ENCODE results near the gene ZNF362. TPM values are rescaled to one million over a fixed set of nuclear protein-coding genes. Genes with fewer than 3 reads are reported as not detected.

ZNF362 gene
- polyA plus RNA-seq, 1 experiment, result 9.0 TPM

DNA sequence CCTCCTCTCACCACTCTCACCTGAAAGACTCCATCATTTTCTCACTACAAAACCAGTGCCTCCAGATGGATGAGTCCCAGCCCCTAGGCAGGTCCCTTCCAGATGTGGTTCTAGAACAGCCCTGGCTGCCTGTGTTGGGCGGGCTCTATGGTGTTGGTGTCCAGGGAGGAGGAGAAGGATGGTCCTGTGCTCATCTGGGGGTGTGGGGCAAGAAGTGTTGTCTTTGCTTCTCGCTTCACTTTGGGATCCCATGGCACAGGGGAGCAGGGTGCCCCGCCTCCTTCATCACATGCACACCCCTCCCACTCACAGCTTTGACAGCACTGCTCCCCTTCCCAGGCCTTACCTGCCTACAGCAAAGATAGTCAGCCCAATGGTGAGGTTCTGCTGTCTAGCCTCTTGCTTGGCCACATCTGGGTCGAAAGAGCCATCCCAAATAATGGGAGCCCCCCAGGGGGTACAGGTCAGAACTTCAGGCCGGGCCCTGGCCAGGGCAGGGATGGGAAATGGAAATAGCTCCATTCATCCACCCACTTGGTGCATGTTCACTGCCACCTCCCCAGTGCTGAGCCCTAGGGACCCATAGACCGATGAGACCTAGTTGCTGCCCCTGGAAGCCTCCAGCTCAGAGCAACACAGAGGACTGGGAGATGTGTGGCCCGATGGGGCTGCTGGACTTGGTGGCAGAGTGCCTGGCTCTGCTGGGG, 55.6 kb downstream of the ZNF362 start:
- Histone ChIP-seq H3K27ac (ENCODE audit: low read depth, low read length) (no peak overlapping the region), H3K27me3 (ENCODE audit: control insufficient read depth, insufficient read depth, low read length) (peaks cover 3% of the 10 kb centered on the region), H3K9me3 (ENCODE audit: control insufficient read depth, insufficient read depth, low read length) (peaks cover 8% of the 10 kb centered on the region; the same call in 1 of the 2 replicates), H3K4me3 (ENCODE audit: low read depth, low read length) (no peak overlapping the region)
- POLR2A ChIA-PET, result no interaction called here
- no peak for DNase-seq (ENCODE audit: low read depth, low spot score)
- CTCF ChIA-PET, result interaction anchor here (0.6 to 1.8 kb wide), 2 partner anchors 17 to 110 kb away, joined by 4 to 8 read pairs; no protein-coding TSS in a partner anchor
- TF ChIP-seq, protein P1, sequence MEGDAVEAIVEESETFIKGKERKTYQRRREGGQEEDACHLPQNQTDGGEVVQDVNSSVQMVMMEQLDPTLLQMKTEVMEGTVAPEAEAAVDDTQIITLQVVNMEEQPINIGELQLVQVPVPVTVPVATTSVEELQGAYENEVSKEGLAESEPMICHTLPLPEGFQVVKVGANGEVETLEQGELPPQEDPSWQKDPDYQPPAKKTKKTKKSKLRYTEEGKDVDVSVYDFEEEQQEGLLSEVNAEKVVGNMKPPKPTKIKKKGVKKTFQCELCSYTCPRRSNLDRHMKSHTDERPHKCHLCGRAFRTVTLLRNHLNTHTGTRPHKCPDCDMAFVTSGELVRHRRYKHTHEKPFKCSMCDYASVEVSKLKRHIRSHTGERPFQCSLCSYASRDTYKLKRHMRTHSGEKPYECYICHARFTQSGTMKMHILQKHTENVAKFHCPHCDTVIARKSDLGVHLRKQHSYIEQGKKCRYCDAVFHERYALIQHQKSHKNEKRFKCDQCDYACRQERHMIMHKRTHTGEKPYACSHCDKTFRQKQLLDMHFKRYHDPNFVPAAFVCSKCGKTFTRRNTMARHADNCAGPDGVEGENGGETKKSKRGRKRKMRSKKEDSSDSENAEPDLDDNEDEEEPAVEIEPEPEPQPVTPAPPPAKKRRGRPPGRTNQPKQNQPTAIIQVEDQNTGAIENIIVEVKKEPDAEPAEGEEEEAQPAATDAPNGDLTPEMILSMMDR (IDR thresholded peaks at IDR 0.05; ENCODE audit: low read depth, low read length), result no peak

- Histone ChIP-seq H3K4me3 (ENCODE audit: low read depth, low read length) (no peak overlapping the region), H3K27me3 (ENCODE audit: control insufficient read depth, insufficient read depth, low read length) (peaks cover 3% of the 10 kb centered on the region), H3K9me3 (ENCODE audit: control insufficient read depth, insufficient read depth, low read length) (peaks cover 6% of the 10 kb centered on the region; the same call in 1 of the 2 replicates), H3K27ac (ENCODE audit: low read depth, low read length) (no peak overlapping the region)
- ChIA-PET POLR2A (no interaction called here), CTCF (interaction anchor here (0.6 to 1.8 kb wide), 3 partner anchors 14 to 109 kb away, joined by 4 to 8 read pairs (median 6); no protein-coding TSS in a partner anchor)
- TF ChIP-seq, protein P1 (IDR thresholded peaks at IDR 0.05; ENCODE audit: low read depth, low read length), result no peak
- no peak for DNase-seq (ENCODE audit: low read depth, low spot score)
These were observed 56.1 kb downstream of the ZNF362 start for GRCh38 chr1:33312413-33312749.

DNA sequence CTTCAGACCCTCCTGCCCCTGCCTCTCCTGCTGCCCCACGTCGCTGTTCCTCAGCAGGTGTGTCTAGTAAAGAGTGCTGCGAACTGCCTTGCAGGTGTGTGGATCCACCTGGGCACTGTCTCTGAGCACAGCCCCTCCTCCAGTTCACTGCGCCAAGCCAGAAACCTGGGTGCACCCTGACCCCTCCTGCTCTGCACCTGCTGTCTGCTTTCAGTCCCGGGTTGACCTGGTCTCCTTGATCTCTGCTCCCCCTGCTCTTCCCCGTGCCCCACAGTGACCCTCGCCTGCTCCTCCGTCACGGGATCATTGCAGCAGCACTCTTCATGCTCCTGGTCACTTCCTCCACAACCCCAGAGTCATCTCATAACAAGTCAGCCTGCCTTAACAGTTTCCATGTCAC, 58.1 kb downstream of the ZNF362 start:
- DNase-seq (ENCODE audit: low read depth, low spot score), result no peak
- Histone ChIP-seq H3K27ac (ENCODE audit: low read depth, low read length) (no peak overlapping the region), H3K4me3 (ENCODE audit: low read depth, low read length) (no peak overlapping the region), H3K27me3 (ENCODE audit: control insufficient read depth, insufficient read depth, low read length) (peaks cover 3% of the 10 kb centered on the region), H3K9me3 (ENCODE audit: control insufficient read depth, insufficient read depth, low read length) (peaks cover 5% of the 10 kb centered on the region; the same call in 1 of the 2 replicates)
- TF ChIP-seq, protein P1 (IDR thresholded peaks at IDR 0.05; ENCODE audit: low read depth, low read length), result no peak
- ChIA-PET CTCF (interaction anchor here (1.1 to 1.3 kb wide), 2 partner anchors 19 to 156 kb away, joined by 5 to 10 read pairs; no protein-coding TSS in a partner anchor), POLR2A (no interaction called here)

GRCh38 chr1:33316601-33317000, 60.3 kb downstream of the ZNF362 start:
- POLR2A ChIA-PET, result no interaction called here
- Histone ChIP-seq H3K27ac (ENCODE audit: low read depth, low read length) (no peak overlapping the region), H3K9me3 (ENCODE audit: control insufficient read depth, insufficient read depth, low read length) (no peaks in the 10 kb centered on the region), H3K27me3 (ENCODE audit: control insufficient read depth, insufficient read depth, low read length) (peaks cover 3% of the 10 kb centered on the region), H3K4me3 (ENCODE audit: low read depth, low read length) (no peak overlapping the region)
- no peak for DNase-seq (ENCODE audit: low read depth, low spot score)
- TF ChIP-seq, protein P1 (IDR thresholded peaks at IDR 0.05; ENCODE audit: low read depth, low read length), result no peak
- CTCF ChIA-PET, result interaction anchor here (1.5 to 2.6 kb wide), 3 partner anchors 12 to 154 kb away, joined by 3 to 8 read pairs (median 6); no protein-coding TSS in a partner anchor

DNA sequence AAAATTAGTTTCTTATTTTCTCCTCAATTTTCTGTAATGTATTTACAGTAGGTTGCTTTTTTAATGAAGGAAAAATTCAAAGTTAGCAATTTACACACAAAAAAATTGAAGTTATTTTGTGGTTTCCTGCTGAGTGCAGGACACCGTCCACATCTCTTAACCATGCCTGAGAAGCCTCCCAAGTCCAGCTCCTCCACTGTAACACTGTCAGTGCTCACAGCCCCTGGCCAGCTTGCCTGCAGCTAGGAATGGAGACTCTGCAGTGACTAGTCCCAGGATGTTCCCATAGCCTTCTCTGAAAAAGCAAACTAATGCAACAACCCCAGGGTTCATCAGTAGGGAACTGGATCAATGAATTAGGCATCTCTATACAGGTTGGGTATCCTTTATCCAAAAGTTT, 61.1 kb downstream of the ZNF362 start:
- POLR2A ChIA-PET, result interaction anchor here (0.7 kb wide), 1 partner anchor 8 kb away, joined by 3 read pairs; no protein-coding TSS in a partner anchor
- Histone ChIP-seq H3K27me3 (ENCODE audit: control insufficient read depth, insufficient read depth, low read length) (peaks cover 1% of the 10 kb centered on the region), H3K9me3 (ENCODE audit: control insufficient read depth, insufficient read depth, low read length) (no peaks in the 10 kb centered on the region), H3K27ac (ENCODE audit: low read depth, low read length) (no peak overlapping the region), H3K4me3 (ENCODE audit: low read depth, low read length) (no peak overlapping the region)
- TF ChIP-seq, protein P1 (IDR thresholded peaks at IDR 0.05; ENCODE audit: low read depth, low read length), result no peak
- CTCF ChIA-PET, result interaction anchor here (1.5 to 2.6 kb wide), 3 partner anchors 12 to 154 kb away, joined by 3 to 8 read pairs (median 6); no protein-coding TSS in a partner anchor
- DNase-seq (ENCODE audit: low read depth, low spot score), result no peak
